Measurements from ENCODE around the gene MCTP2.

DNA sequence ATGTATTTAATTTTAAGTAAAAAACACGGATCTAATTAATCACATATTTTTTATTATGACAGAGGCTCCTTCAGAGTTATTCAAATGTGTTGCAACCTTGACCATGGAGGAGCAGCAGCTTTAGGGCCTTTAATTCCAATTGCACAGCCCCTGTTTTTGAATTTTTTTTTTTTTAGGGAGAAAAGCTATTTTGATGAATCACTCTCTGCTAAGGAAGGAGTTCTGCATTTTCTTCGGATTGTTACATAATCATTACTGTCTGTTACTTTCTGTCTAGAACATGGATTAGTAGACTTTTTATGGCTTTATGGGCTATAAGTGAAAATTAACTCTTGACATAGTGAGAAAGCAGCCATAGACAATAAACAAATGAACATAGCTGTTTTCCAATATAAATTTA lies 90.8 kb downstream of the MCTP2 start:
- TF ChIP-seq POLR2AphosphoS5 (IDR thresholded peaks at IDR 0.05; ENCODE audit: low read depth, low read length) (no peak), SIN3A (IDR thresholded peaks at IDR 0.05; ENCODE audit: borderline replicate concordance, insufficient read depth, low read length) (no peak), TAF1 (IDR thresholded peaks at IDR 0.05; ENCODE audit: borderline replicate concordance, insufficient read depth, low read length) (no peak)
- TF ChIP-seq, protein P1, sequence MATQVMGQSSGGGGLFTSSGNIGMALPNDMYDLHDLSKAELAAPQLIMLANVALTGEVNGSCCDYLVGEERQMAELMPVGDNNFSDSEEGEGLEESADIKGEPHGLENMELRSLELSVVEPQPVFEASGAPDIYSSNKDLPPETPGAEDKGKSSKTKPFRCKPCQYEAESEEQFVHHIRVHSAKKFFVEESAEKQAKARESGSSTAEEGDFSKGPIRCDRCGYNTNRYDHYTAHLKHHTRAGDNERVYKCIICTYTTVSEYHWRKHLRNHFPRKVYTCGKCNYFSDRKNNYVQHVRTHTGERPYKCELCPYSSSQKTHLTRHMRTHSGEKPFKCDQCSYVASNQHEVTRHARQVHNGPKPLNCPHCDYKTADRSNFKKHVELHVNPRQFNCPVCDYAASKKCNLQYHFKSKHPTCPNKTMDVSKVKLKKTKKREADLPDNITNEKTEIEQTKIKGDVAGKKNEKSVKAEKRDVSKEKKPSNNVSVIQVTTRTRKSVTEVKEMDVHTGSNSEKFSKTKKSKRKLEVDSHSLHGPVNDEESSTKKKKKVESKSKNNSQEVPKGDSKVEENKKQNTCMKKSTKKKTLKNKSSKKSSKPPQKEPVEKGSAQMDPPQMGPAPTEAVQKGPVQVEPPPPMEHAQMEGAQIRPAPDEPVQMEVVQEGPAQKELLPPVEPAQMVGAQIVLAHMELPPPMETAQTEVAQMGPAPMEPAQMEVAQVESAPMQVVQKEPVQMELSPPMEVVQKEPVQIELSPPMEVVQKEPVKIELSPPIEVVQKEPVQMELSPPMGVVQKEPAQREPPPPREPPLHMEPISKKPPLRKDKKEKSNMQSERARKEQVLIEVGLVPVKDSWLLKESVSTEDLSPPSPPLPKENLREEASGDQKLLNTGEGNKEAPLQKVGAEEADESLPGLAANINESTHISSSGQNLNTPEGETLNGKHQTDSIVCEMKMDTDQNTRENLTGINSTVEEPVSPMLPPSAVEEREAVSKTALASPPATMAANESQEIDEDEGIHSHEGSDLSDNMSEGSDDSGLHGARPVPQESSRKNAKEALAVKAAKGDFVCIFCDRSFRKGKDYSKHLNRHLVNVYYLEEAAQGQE (IDR thresholded peaks at IDR 0.05; ENCODE audit: insufficient read depth in 1 of 2, low read depth in 2 of 2, low read length in 2 of 2), result no peak
